Measurements from ENCODE around the gene SCLY. TPM values are rescaled to one million over a fixed set of nuclear protein-coding genes. Genes with fewer than 3 reads are reported as not detected.

Gene SCLY
- total and polyA plus RNA-seq, 2 of the 13 experiments (the other 11 are each of a cell fraction or from before 2014, with no cell fraction given) = 27.9 to 38.6 TPM

- TF ChIP-seq HNRNPUL1 (IDR thresholded peaks at IDR 0.05; ENCODE audit: low read depth, low read length) (no peak), ARNT (IDR thresholded peaks at IDR 0.05) (no peak), ZNF709 (CRISPR knock-in tag; IDR thresholded peaks at IDR 0.05) (no peak), ZNF749 (CRISPR knock-in tag; IDR thresholded peaks at IDR 0.05; ENCODE audit: borderline replicate concordance) (no peak), TSC22D2 (CRISPR knock-in tag; IDR thresholded peaks at IDR 0.05; ENCODE audit: borderline replicate concordance) (no peak), ZBTB7B (CRISPR knock-in tag; IDR thresholded peaks at IDR 0.05) (no peak), NR3C1 (CRISPR knock-in tag; IDR thresholded peaks at IDR 0.05) (no peak)
Measured at GRCh38 chr2:238038203-238038602, 22.6 kb upstream of the SCLY start (continued).

GRCh38 chr2:238039151-238039550, 21.6 kb upstream of the SCLY start:
- H3K27ac ChIP-seq (ENCODE audit: extremely low read length, insufficient read depth, low read length) = no peak overlapping the region
- H3K9ac ChIP-seq (ENCODE audit: insufficient read depth, low read depth, low read length) = no peak overlapping the region
- H3K27me3 ChIP-seq (ENCODE audit: control insufficient read depth in 1 of 2, insufficient read depth in 2 of 2, low read length in 2 of 2) = no peaks in the 10 kb centered on the region
- TF ChIP-seq FOSL1 (CRISPR knock-in tag; IDR thresholded peaks at IDR 0.05; ENCODE audit: borderline replicate concordance) (no peak), SRF (IDR thresholded peaks at IDR 0.05; ENCODE audit: low read depth, low read length) (no peak), RBAK (CRISPR knock-in tag; IDR thresholded peaks at IDR 0.05) (no peak), SCMH1 (CRISPR knock-in tag; IDR thresholded peaks at IDR 0.05; ENCODE audit: borderline replicate concordance) (no peak), GTF3A (CRISPR knock-in tag; conservative IDR thresholded peaks at IDR 0.05) (no peak), ZNF607 (CRISPR knock-in tag; IDR thresholded peaks at IDR 0.05; ENCODE audit: borderline replicate concordance) (no peak), ZNF703 (CRISPR knock-in tag; IDR thresholded peaks at IDR 0.05; ENCODE audit: borderline replicate concordance) (no peak), PAWR (CRISPR knock-in tag; IDR thresholded peaks at IDR 0.05; ENCODE audit: borderline replicate concordance) (no peak), KLF16 (CRISPR knock-in tag; IDR thresholded peaks at IDR 0.05) (no peak), PITX1 (CRISPR knock-in tag; IDR thresholded peaks at IDR 0.05) (no peak), ZNF766 (CRISPR knock-in tag; IDR thresholded peaks at IDR 0.05; ENCODE audit: borderline replicate concordance) (no peak), TCF7 (IDR thresholded peaks at IDR 0.05; ENCODE audit: low read depth) (no peak), TGIF2 (CRISPR knock-in tag; IDR thresholded peaks at IDR 0.05) (no peak), ARNT2 (CRISPR knock-in tag; IDR thresholded peaks at IDR 0.05; ENCODE audit: low read depth) (no peak)
- no peaks in the 10 kb centered on the region for H3K4me1 ChIP-seq (ENCODE audit: insufficient read depth, low read length)
- no peak overlapping the region for H3K4me2 ChIP-seq (ENCODE audit: low read depth, low read length)
- WGBS (ENCODE audit: low lambda C conversion rate) = 84% methylated on average over 6 of the region's 6 CpGs
- H2AFZ ChIP-seq (ENCODE audit: low read length) = no peak overlapping the region
- FAIRE-seq (no peak), DNase-seq (ENCODE audit: low spot score) (no peak), ATAC-seq (no peak)
- H3K36me3 ChIP-seq (replicated peaks in 1 of 2; ENCODE audit: control insufficient read depth in 1 of 2, insufficient read depth in 2 of 2, low read length in 2 of 2) = peaks cover 17 to 60% of the 10 kb centered on the region in 2 experiments
- in situ Hi-C loops (cut with HindIII; ENCODE audit: extremely low pct_ligation_motif_present, low pct_unique_long_range_greater_than_20kb) = no loop called here
- H3K9me3 ChIP-seq (ENCODE audit: low read length) = no peaks in the 10 kb centered on the region
- H3K4me3 ChIP-seq (replicated peaks in 1 of 3; ENCODE audit: insufficient read depth in 1 of 3, low read depth in 2 of 3, low read length in 3 of 3) = no peak overlapping the region
- no peaks in the 10 kb centered on the region for H3K79me2 ChIP-seq (ENCODE audit: insufficient read depth, low read length)
- CTCF ChIA-PET (ENCODE audit: low intra/inter-chr PET ratio, low total read pairs) = no interaction called here
- no peaks in the 10 kb centered on the region for H4K20me1 ChIP-seq (ENCODE audit: insufficient read depth, low read length)
- intact Hi-C loops (cut with micrococcal nuclease; ENCODE audit: unreplicated experiment) = no loop called here
- POLR2A ChIA-PET = no interaction called here
- no TSS peak for BruUV-seq (replicated peaks)
